M059J (cell line): ENCODE measurements around the gene DNLZ. TPM values are rescaled to one million over a fixed set of nuclear protein-coding genes. Genes with fewer than 3 reads are reported as not detected.
A peak's percentile ranks its signal among the peaks of the same experiment; 100 is the strongest.

Experiments
- DNase-seq: peaks from one replicate; pipeline ENCODE4 v3.0.0-alpha.2; 2012; ENCODE audit warnings: low read depth
- total RNA-seq: library from RNA; depleted of rRNA; stranded (reverse); fragments of >200 nt; shearing (Covaris generic); gene quantifications from 2 replicates; pipeline ENCODE4 v1.2.3, GENCODE V29; 2014

Gene DNLZ
- total RNA-seq, 1 experiment from 2014 or later: 35.9 TPM

- no peak for DNase-seq
Observed at GRCh38 chr9:136376457-136376856, 12.9 kb upstream of the DNLZ start.

DNA sequence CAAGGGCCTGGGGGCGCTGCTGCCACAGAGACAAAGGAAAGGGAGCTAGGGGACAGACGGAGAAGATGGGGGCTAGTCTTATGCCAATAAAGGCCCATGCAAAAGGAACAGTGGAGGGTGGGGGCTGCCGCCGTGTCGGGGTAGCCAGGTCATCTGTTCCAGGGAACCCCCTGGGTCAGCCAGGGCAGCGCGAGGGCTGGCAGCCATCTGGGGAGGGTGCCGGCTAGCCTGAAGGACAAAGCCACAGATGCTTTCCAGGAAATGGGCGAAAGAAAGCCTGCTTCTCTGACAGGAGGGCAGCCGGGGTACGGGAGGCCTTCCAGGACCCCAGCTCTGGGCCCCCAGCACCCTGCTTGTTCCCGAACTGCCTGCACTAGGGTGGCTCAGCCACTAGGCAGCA is 11.6 kb upstream of the DNLZ start:
- DNase-seq: no peak

DNA sequence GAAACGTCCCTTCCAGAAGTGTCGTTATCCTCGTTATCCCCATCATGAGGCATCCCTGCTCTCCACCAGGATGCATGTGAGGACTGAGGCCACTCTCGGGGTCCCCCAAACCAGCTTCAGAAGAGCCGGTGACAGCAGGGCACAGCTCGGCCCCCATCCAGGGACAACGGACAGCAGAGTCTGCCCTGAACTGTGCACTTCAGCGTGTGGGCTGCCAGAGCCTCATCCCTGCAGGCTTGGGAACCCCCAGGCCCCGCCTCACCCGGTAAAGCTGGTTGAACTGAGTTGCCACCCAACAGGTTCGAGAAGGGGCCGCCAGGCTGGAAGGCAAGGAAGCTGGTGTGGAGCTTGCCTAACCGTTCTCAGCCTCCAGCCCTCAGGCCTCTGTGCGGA is 10.6 kb upstream of the DNLZ start:
- no peak for DNase-seq

GRCh38 chr9:136373300-136374182 is 10.0 kb upstream of the DNLZ start, which contains the start of gene CARD9:
CARD9 (minus strand) TSS chr9:136373669; CDS start chr9:136372078, 1,591 bp downstream.
- DNase-seq: no peak

DNA sequence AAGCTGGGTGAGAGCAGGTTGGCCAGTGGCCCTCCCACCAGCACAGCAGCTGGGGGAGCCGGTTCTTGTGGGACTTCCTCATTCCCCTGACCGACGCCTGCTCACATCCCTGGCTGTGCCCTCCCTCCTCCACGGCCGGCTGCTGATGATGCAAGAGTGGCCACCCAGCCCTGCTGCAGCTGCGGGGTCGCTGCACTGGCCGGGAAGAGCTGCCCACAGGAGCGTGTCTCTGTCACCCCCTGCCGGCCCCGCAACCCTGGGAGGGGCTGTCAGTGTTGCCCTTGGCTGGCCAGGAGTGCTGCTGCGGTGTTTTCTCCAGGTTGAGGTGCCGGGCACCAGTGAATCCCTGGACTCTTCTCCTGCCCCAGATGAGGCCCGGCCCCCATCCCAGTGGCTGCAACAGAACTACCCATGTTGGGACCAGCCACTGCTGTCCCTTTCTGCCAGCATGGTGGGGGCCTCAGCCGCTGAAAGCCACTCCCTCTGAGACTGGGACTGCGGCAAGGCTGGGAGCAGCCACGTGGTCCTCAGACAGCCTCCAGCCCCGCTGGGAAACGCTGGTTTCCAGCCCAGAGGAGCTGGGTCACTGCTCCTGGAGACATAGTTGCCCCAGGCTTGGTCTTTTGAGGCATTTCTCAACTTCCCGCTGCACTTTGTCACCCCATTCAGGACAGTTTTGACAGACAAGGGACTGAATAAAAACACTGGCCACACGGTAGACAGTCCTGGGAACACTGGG is 9.2 kb upstream of the DNLZ start:
- peak; percentile 50 for DNase-seq

- DNase-seq: no peak
Observed at GRCh38 chr9:136372006-136372405, 8.5 kb upstream of the DNLZ start.

DNA sequence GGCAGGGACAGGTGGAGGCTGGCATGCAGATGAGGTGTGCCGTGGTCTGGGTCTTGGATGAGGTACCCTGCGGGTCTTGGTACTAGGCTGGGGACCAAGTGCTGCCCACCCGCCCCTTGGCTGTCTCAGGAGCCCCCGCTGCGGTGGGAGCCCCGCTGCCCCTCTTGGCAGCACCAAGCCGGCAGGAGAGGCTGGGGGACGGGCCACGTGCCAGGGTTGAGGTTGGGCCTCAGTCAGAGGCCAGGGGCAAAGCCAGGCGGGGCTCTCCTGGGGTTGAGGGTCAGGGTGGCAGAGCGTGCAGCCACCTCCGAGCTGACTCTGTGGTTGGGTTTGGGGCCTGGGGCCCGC is 8.0 kb upstream of the DNLZ start:
- no peak for DNase-seq

GRCh38 chr9:136370687-136371532 is 7.4 kb upstream of the DNLZ start:
- peak; percentile 30 for DNase-seq

DNA sequence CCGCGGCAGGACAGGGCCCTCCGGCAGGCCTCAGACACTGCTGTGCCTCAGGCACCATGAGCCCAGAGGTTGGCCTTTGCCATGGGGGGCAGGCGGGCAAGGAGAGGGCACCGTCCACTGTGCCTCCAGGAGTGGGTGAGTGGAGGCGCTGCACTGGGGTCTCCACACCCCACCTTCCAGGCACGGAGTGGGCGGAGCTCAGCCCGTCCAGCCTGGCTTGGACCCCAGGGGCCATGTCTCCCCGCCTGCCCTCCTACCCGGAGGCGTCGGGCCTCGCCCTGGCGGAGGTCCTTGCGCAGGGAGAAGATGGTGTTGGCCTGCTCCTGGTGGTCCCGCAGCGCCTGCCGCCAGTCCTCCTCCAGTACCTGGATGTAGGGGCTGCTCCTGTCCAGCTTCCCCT is 6.5 kb upstream of the DNLZ start:
- DNase-seq: no peak

GRCh38 chr9:136368190-136368589 is 4.6 kb upstream of the DNLZ start:
- DNase-seq: no peak

- DNase-seq: no peak
Observed at GRCh38 chr9:136367296-136368145, 4.0 kb upstream of the DNLZ start.

- no peak for DNase-seq
Observed at GRCh38 chr9:136366826-136367225, 3.3 kb upstream of the DNLZ start.

DNA sequence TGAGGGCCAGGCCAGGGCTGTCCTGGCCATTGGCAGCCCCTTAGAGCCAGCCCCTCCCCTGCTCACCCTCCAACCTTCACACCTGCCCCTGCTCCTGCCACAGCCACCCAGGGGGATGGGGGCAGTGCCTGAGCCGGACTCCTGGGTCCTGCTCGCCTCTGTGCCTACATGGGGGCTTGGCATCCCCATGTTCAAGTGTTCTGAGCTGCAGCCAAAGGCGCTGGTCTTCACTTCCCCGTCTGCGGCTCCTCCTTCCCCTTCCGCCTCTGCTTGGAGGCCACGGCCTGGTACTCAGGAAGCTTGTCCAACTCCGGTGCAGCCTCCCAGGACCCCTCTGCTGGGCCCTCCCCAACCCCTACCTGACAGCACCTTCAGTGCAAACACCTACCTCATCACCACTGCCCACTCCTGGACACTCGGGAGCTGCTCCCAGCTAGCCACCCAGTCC is 2.3 kb upstream of the DNLZ start:
- no peak for DNase-seq

- DNase-seq: no peak
Observed at GRCh38 chr9:136364942-136365774, 1.6 kb upstream of the DNLZ start.

DNA sequence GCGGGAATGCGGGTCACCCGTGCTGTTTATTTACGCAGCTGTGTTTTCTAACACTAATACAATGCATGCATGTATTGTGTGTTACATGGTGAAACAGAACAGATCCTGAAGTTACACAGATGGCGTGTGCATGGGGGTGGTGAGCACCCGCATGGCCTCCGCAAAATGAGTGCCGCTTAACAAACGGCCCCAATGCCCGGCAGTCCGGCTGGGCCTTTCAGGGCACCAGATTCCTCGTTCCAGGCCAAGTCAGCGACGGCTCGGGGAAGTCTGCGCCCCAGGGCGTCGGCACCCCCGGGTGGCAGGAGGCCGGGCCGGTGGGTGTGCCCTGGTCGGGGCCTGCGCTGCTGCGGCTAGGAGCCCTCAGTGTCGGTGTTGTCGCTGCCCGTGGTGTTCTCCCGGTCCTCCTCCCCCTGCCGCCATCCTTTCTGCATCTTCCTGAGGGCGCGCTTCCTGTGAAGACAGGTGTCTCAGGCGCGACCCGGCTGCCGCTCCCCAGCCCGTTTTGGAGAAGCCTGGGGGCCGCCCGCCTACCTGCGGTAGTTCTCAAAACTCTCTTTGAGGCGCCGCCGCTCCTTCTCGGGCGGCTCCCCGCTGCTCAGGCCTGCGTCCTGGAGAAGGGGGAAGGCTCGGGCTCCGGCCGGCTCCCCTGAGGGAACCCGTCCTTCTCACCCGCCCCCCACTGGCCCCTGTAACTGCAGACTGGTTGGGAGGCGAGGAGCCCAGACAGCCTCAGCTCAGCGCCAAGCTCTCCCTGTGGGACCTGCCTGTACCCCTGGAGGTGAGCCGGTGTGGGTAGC is 605 bp upstream of the DNLZ start:
- no peak for DNase-seq

GRCh38 chr9:136362450-136362784 is 1.1 kb downstream of the DNLZ start:
- DNase-seq: no peak

DNA sequence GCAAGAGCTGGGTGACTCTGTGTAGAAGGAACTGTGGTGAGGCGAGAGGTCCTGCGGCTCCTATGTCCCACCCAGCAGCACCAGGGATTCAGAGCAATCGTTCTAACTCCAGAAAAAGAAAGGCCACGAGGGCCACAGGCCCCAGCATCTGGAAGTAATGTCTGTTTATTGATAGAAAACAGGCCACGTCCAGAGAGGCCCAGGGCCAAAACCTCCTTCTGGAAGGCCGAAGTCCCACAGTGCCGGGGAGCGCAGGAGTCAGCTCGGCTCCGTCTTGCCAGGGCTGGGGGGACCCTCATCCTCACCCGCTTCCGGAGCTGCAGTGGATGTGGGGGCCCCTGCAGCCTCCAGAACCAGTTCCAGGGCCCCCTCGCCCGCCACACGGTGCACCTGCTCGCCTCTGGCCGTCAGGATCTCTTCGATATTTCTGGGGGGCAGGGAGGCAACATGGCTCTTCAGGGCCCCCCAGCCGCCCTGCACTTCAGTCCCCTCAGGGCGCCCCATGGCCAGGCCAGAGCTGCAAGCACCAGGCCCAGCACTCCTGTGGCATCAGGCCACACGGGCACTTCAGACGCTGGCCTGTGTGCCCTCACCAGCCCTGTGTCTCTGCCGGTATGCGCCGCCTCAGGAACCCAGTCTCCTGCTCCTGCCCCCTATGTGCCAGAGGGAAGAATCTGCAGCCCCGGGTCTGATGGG is 1.6 kb downstream of the DNLZ start:
- DNase-seq: no peak

- DNase-seq: no peak
Observed at GRCh38 chr9:136361047-136361753, 2.3 kb downstream of the DNLZ start.
